Fibroblast of pulmonary artery (primary cell): ENCODE data around the gene CANT1.

ENCODE experiments used
- DNase-seq: peaks from one replicate; pipeline ENCODE4 v3.0.0-alpha.2; 2010; ENCODE audit warnings: low read depth
- H3K4me3 ChIP-seq: replicated peaks from 2 replicates; pipeline ENCODE4 v1.5.1; 2011; ENCODE audit warnings: low read depth, mild to moderate bottlenecking, control low read depth, low read length, moderate library complexity
- CTCF ChIP-seq: IDR thresholded peaks from 2 replicates; pipeline ENCODE4 v1.5.1; 2011; ENCODE audit warnings: mild to moderate bottlenecking, control low read depth, low read length, inconsistent platforms; ENCODE audit errors: missing control alignments

CANT1 gene

GRCh38 chr17:79000396-79001189 is 9.0 kb downstream of the CANT1 start:
- no peak for TF ChIP-seq CTCF
- no peak for DNase-seq
- H3K4me3 ChIP-seq: no peak overlapping the region

- DNase-seq: no peak
- TF ChIP-seq CTCF: no peak
- H3K4me3 ChIP-seq: no peak overlapping the region
Measured at GRCh38 chr17:78999947-79000395, 9.6 kb downstream of the CANT1 start.

- no peak for DNase-seq
- no peak overlapping the region for H3K4me3 ChIP-seq
- no peak for TF ChIP-seq CTCF
Measured at GRCh38 chr17:78999056-78999768, 10.4 kb downstream of the CANT1 start.

- no peak for DNase-seq
- TF ChIP-seq CTCF: no peak
- no peak overlapping the region for H3K4me3 ChIP-seq
Measured at GRCh38 chr17:78998311-78999055, 11.1 kb downstream of the CANT1 start.

GRCh38 chr17:78997881-78998280 is 11.7 kb downstream of the CANT1 start:
- no peak overlapping the region for H3K4me3 ChIP-seq
- no peak for TF ChIP-seq CTCF
- DNase-seq: no peak

- TF ChIP-seq CTCF: no peak
- no peak overlapping the region for H3K4me3 ChIP-seq
- no peak for DNase-seq
Measured at GRCh38 chr17:78997231-78997741, 12.3 kb downstream of the CANT1 start.
